Skin of body (tissue), 2 donors: ENCODE measurements around the gene HPGDS. TPM values are rescaled to one million over a fixed set of nuclear protein-coding genes. Genes with fewer than 3 reads are reported as not detected.
"Not testable (repeated sequence)": the region's sequence is repeated elsewhere in the genome, so short reads cannot be mapped to it uniquely, and the experiment has no call there.

ENCODE experiments used
- DNase-seq: peaks from one replicate; lab custom pipeline; 2025; lab: John Stamatoyannopoulos, UW
- total RNA-seq: library from RNA; depleted of rRNA; stranded (reverse); fragments of >200 nt; gene quantifications from one replicate; pipeline ENCODE4 v1.2.3, GENCODE V29; 2014

Gene HPGDS
- total RNA-seq, 1 donor from 2014 or later, result 9.6 TPM

GRCh38 chr4:94357624-94358023 lies 15.0 kb upstream of the HPGDS start:
- DNase-seq, result no peak

GRCh38 chr4:94356444-94356843 lies 13.8 kb upstream of the HPGDS start:
- DNase-seq, result no peak

GRCh38 chr4:94354474-94354896 lies 11.8 kb upstream of the HPGDS start:
- no peak for DNase-seq

- no peak for DNase-seq
These were observed 10.4 kb upstream of the HPGDS start for GRCh38 chr4:94352996-94353395.

GRCh38 chr4:94352163-94352562 lies 9.5 kb upstream of the HPGDS start:
- no peak for DNase-seq

- DNase-seq, result no peak
These were observed 8.7 kb upstream of the HPGDS start for GRCh38 chr4:94351319-94351718.

GRCh38 chr4:94350095-94350494 lies 7.5 kb upstream of the HPGDS start:
- no peak for DNase-seq

- peak; percentile 35 for DNase-seq
These were observed 6.6 kb upstream of the HPGDS start for GRCh38 chr4:94349193-94349592.

GRCh38 chr4:94348666-94349065 lies 6.0 kb upstream of the HPGDS start:
- peak; percentile 72 for DNase-seq

- peak; percentile 48 for DNase-seq
These were observed 3.9 kb upstream of the HPGDS start for GRCh38 chr4:94346541-94346940.

- DNase-seq, result no peak
These were observed 3.3 kb upstream of the HPGDS start for GRCh38 chr4:94345969-94346368.

GRCh38 chr4:94345266-94345665 lies 2.6 kb upstream of the HPGDS start:
- DNase-seq, result no peak

- DNase-seq, result no peak
These were observed 1.8 kb upstream of the HPGDS start for GRCh38 chr4:94344457-94344856.

GRCh38 chr4:94341481-94342370 lies 910 bp downstream of the HPGDS start:
- DNase-seq, result peak; percentile 71

- DNase-seq, result no peak
These were observed 2.9 kb downstream of the HPGDS start for GRCh38 chr4:94339779-94340178.

- DNase-seq, result no peak
These were observed 3.8 kb downstream of the HPGDS start for GRCh38 chr4:94338681-94339351.

GRCh38 chr4:94336791-94337190 lies 5.8 kb downstream of the HPGDS start:
- DNase-seq, result not testable (repeated sequence)

GRCh38 chr4:94336303-94336702 lies 6.3 kb downstream of the HPGDS start:
- no peak for DNase-seq

- DNase-seq, result no peak
These were observed 7.7 kb downstream of the HPGDS start for GRCh38 chr4:94334962-94335361.

- peak; percentile 84 for DNase-seq
These were observed 8.2 kb downstream of the HPGDS start for GRCh38 chr4:94334476-94334875.

GRCh38 chr4:94333866-94334265 lies 8.8 kb downstream of the HPGDS start:
- DNase-seq, result no peak

- no peak for DNase-seq
These were observed 9.5 kb downstream of the HPGDS start for GRCh38 chr4:94332983-94333590.
